GM19043 (cell line): Measurements from ENCODE around the gene LAMB3.
A peak's percentile ranks its signal among the peaks of the same experiment; 100 is the strongest.

Experiments
- ATAC-seq: cut with Tn5 transposase; IDR thresholded peaks from one replicate; pipeline ENCODE4 v1.9.1; 2021; ENCODE audit warnings: low read depth; ENCODE audit not compliant: unreplicated experiment

The LAMB3 gene

GRCh38 chr1:209601809-209602657 lies 50.2 kb downstream of the LAMB3 start:
- peak; percentile 72 for ATAC-seq

- ATAC-seq = no peak
Observed at GRCh38 chr1:209600541-209600940, 51.7 kb downstream of the LAMB3 start.

- no peak for ATAC-seq
Observed at GRCh38 chr1:209598227-209598626, 54.0 kb downstream of the LAMB3 start.

- ATAC-seq = no peak
Observed at GRCh38 chr1:209597499-209597898, 54.7 kb downstream of the LAMB3 start.

- no peak for ATAC-seq
Observed at GRCh38 chr1:209595599-209596285, 56.5 kb downstream of the LAMB3 start.

GRCh38 chr1:209595028-209595427 lies 57.2 kb downstream of the LAMB3 start:
- no peak for ATAC-seq

- ATAC-seq = no peak
Observed at GRCh38 chr1:209594440-209594839, 57.8 kb downstream of the LAMB3 start.

GRCh38 chr1:209593747-209594146 lies 58.5 kb downstream of the LAMB3 start:
- no peak for ATAC-seq

GRCh38 chr1:209590405-209590804 lies 61.8 kb downstream of the LAMB3 start:
- ATAC-seq = no peak

- ATAC-seq = no peak
Observed at GRCh38 chr1:209589863-209590262, 62.4 kb downstream of the LAMB3 start.

GRCh38 chr1:209589440-209589839 lies 62.8 kb downstream of the LAMB3 start:
- ATAC-seq = no peak

GRCh38 chr1:209587789-209588188 lies 64.4 kb downstream of the LAMB3 start:
- no peak for ATAC-seq

- no peak for ATAC-seq
Observed at GRCh38 chr1:209586221-209586740, 65.9 kb downstream of the LAMB3 start.

GRCh38 chr1:209585672-209586071 lies 66.6 kb downstream of the LAMB3 start:
- no peak for ATAC-seq

- ATAC-seq = no peak
Observed at GRCh38 chr1:209585197-209585596, 67.0 kb downstream of the LAMB3 start.

GRCh38 chr1:209584231-209584672 lies 68.0 kb downstream of the LAMB3 start:
- no peak for ATAC-seq

GRCh38 chr1:209583408-209583807 lies 68.8 kb downstream of the LAMB3 start, which contains the start of gene CAMK1G:
CAMK1G (plus strand) TSS chr1:209583714; CDS start chr1:209594984, 11,270 bp downstream.
- no peak for ATAC-seq

- no peak for ATAC-seq
Observed at GRCh38 chr1:209580577-209580976, 71.6 kb downstream of the LAMB3 start.

GRCh38 chr1:209577346-209577745 lies 74.9 kb downstream of the LAMB3 start:
- ATAC-seq = no peak

- peak; percentile 76 for ATAC-seq
Observed at GRCh38 chr1:209576392-209577197, 75.6 kb downstream of the LAMB3 start.

- ATAC-seq = no peak
Observed at GRCh38 chr1:209570743-209571142, 81.5 kb downstream of the LAMB3 start.
